Measurements from ENCODE around the gene USP32.

DNA sequence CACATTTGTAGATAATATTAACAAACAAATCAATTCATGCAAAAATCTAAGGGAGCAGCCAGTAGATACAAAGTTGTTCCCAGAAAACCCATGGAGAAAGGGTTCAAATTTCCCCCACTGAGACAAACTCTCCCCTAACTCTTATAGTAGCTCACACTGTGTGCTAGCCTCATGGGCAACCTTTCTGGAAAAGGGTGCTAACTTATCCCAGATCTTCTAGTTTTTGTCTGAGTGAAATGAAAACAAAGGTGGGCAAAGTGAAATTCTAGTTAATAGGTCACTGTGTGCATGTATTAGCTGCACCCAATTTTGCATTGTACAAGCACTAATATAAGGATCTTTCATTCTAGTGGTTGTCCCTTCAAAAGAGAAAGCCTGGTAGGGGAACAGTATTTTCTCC, 9.9 kb upstream of the USP32 start:
- TF ChIP-seq, protein P1, sequence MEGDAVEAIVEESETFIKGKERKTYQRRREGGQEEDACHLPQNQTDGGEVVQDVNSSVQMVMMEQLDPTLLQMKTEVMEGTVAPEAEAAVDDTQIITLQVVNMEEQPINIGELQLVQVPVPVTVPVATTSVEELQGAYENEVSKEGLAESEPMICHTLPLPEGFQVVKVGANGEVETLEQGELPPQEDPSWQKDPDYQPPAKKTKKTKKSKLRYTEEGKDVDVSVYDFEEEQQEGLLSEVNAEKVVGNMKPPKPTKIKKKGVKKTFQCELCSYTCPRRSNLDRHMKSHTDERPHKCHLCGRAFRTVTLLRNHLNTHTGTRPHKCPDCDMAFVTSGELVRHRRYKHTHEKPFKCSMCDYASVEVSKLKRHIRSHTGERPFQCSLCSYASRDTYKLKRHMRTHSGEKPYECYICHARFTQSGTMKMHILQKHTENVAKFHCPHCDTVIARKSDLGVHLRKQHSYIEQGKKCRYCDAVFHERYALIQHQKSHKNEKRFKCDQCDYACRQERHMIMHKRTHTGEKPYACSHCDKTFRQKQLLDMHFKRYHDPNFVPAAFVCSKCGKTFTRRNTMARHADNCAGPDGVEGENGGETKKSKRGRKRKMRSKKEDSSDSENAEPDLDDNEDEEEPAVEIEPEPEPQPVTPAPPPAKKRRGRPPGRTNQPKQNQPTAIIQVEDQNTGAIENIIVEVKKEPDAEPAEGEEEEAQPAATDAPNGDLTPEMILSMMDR (IDR thresholded peaks at IDR 0.05): no peak
- no peak for TF ChIP-seq EZH2 (IDR thresholded peaks at IDR 0.05; ENCODE audit: borderline replicate concordance, insufficient read depth, low read depth, low read length, poor library complexity, severe bottlenecking)

Data from B cell (primary cell).